Tibial nerve (tissue), 4 donors: Measurements from ENCODE around the gene IRS2. TPM values are rescaled to one million over a fixed set of nuclear protein-coding genes. Genes with fewer than 3 reads are reported as not detected.
A peak's percentile ranks its signal among the peaks of the same experiment; 100 is the strongest.
"Not testable (repeated sequence)": the region's sequence is repeated elsewhere in the genome, so short reads cannot be mapped to it uniquely, and the experiment has no call there.

Source experiments
- DNase-seq, 2 donors: peaks; one replicate each; pipeline ENCODE4 v3.0.0-alpha.2; 2019; ENCODE audit warnings: low spot score in 2 of 2
- H3K27ac ChIP-seq, 4 donors: fragments of 200-600 bp; sonication (generic) in 3 of 4; one replicate each; pipeline ENCODE4 v1.5.1; 2017 to 2019; ENCODE audit warnings: mild to moderate bottlenecking in 1 of 4
- H3K27me3 ChIP-seq, 2 donors: fragments of 200-600 bp; sonication (generic) in 1 of 2; one replicate each; pipeline versions ENCODE4 v1.5.1 to v1.6.0; 2017 to 2019
- H3K36me3 ChIP-seq, 3 donors: fragments of 200-600 bp; sonication (generic); one replicate each; pipeline ENCODE4 v1.5.1; 2018 to 2019
- H3K4me1 ChIP-seq, 4 donors: fragments of 200-600 bp; sonication (generic) in 3 of 4; one replicate each; pipeline ENCODE4 v1.5.1; 2017 to 2019
- H3K4me3 ChIP-seq, 4 donors: fragments of 200-600 bp; sonication (generic) in 3 of 4; one replicate each; pipeline ENCODE4 v1.5.1; 2017 to 2019; ENCODE audit warnings: mild to moderate bottlenecking in 1 of 4, moderate library complexity in 1 of 4
- H3K9me3 ChIP-seq, 4 donors: fragments of 200-600 bp; sonication (generic) in 3 of 4; one replicate each; pipeline ENCODE4 v1.5.1; 2017 to 2019
- CTCF ChIP-seq, 5 experiments: fragments of 200-600 bp in 3 of 5; fragments of 450-650 bp in 2 of 5; sonication (generic) in 3 of 5; IDR thresholded peaks; one replicate each; pipeline ENCODE4 v1.5.1; 2016 to 2019; ENCODE audit warnings: antibody characterized with exemption in 5 of 5, mild to moderate bottlenecking in 3 of 5, moderate library complexity in 2 of 5
- EP300 ChIP-seq, 2 donors: sonication (generic); formaldehyde crosslinking; IDR thresholded peaks; one replicate each; pipeline ENCODE4 v1.6.1; 2017; ENCODE audit warnings: antibody characterized with exemption in 2 of 2, mild to moderate bottlenecking in 1 of 2
- POLR2A ChIP-seq, 2 donors: fragments of 450-650 bp; IDR thresholded peaks; one replicate each; pipeline ENCODE4 v1.6.1; 2017; ENCODE audit warnings: antibody characterized with exemption in 2 of 2, mild to moderate bottlenecking in 2 of 2, moderate library complexity in 2 of 2
- WGBS, 2 donors: methylation state at CpG; one replicate each; pipeline ENCODE4 v1.1.5; 2018; 5-methylcytosine and 5-hydroxymethylcytosine counted together
- total RNA-seq, 4 donors: library from RNA; depleted of rRNA; stranded (reverse); fragments of >200 nt; gene quantifications; one replicate each; pipeline ENCODE4 v1.1.0, GENCODE V29; 2016

Gene IRS2
- total RNA-seq = 10 to 100 TPM; 38.3 to 60.9 (median 42.4) TPM

GRCh38 chr13:109786457-109787134 is at the start of gene IRS2:
IRS2 (minus strand) TSS chr13:109786583; CDS start chr13:109786053, 530 bp downstream.
- H3K4me1 ChIP-seq = peaks cover 0 to 51% (median 22%) of the 10 kb centered on the region in 4 donors
- peak within 1 kb of the TSS; percentile 91 to 95 (median 93) for H3K27ac ChIP-seq
- H3K9me3 ChIP-seq = no peaks in the 10 kb centered on the region
- WGBS, 2 donors = 1% methylated on average over 14 of the region's 98 CpGs; no CpG with 5 or more reads in 1 of the 2 donors
- TF ChIP-seq CTCF (IDR thresholded peaks at IDR 0.05) = peak in 2 of 5 experiments; percentile 32 to 36
- peak; percentile 99 to 100 for TF ChIP-seq POLR2A (IDR thresholded peaks at IDR 0.05)
- peak in 1 of 2 donors; percentile 100 for TF ChIP-seq EP300 (IDR thresholded peaks at IDR 0.05)
- H3K27me3 ChIP-seq = no peaks in the 10 kb centered on the region
- peak within 1 kb of the TSS; percentile 68 to 85 (median 80) for H3K4me3 ChIP-seq
- peaks cover 6 to 29% (median 19%) of the 10 kb centered on the region in 3 donors for H3K36me3 ChIP-seq
- peak; percentile 92 to 94 for DNase-seq

- no peaks in the 10 kb centered on the region for H3K9me3 ChIP-seq
- 51% methylated on average over 16 of the region's 16 CpGs for WGBS, 2 donors
- no peaks in the 10 kb centered on the region for H3K36me3 ChIP-seq
- H3K27ac ChIP-seq = no peak overlapping the region
- no peak for DNase-seq
- H3K4me1 ChIP-seq = no peaks in the 10 kb centered on the region
- no peak overlapping the region for H3K4me3 ChIP-seq
- H3K27me3 ChIP-seq = no peaks in the 10 kb centered on the region
- TF ChIP-seq POLR2A (IDR thresholded peaks at IDR 0.05) (no peak), CTCF (IDR thresholded peaks at IDR 0.05) (no peak), EP300 (IDR thresholded peaks at IDR 0.05) (no peak)
Observed at GRCh38 chr13:109834973-109835720, 48.8 kb upstream of the IRS2 start.

GRCh38 chr13:109833940-109834339 is 47.6 kb upstream of the IRS2 start:
- Histone ChIP-seq H3K9me3 (no peaks in the 10 kb centered on the region), H3K27ac (no peak overlapping the region), H3K4me1 (no peaks in the 10 kb centered on the region), H3K36me3 (no peaks in the 10 kb centered on the region), H3K27me3 (no peaks in the 10 kb centered on the region), H3K4me3 (no peak overlapping the region)
- DNase-seq = no peak
- whole genome bisulfite sequencing, 2 donors = 90 to 93% methylated on average over 5 of the region's 5 CpGs
- TF ChIP-seq POLR2A (IDR thresholded peaks at IDR 0.05) (no peak), CTCF (IDR thresholded peaks at IDR 0.05) (no peak), EP300 (IDR thresholded peaks at IDR 0.05) (no peak)

GRCh38 chr13:109833071-109833470 is 46.7 kb upstream of the IRS2 start:
- no peak overlapping the region for H3K27ac ChIP-seq
- no peaks in the 10 kb centered on the region for H3K27me3 ChIP-seq
- no peak for DNase-seq
- no peak for TF ChIP-seq CTCF (IDR thresholded peaks at IDR 0.05)
- no peak for TF ChIP-seq EP300 (IDR thresholded peaks at IDR 0.05)
- no peak for TF ChIP-seq POLR2A (IDR thresholded peaks at IDR 0.05)
- no peaks in the 10 kb centered on the region for H3K36me3 ChIP-seq
- H3K4me3 ChIP-seq = no peak overlapping the region
- H3K4me1 ChIP-seq = no peaks in the 10 kb centered on the region
- WGBS, 2 donors = 92% methylated on average over 5 of the region's 5 CpGs
- no peaks in the 10 kb centered on the region for H3K9me3 ChIP-seq

GRCh38 chr13:109828591-109829316 is 42.4 kb upstream of the IRS2 start:
- not testable (repeated sequence) for H3K27me3 ChIP-seq, DNase-seq, H3K4me3 ChIP-seq, H3K4me1 ChIP-seq, H3K36me3 ChIP-seq, H3K9me3 ChIP-seq, H3K27ac ChIP-seq
- 90 to 99% methylated on average over 7 to 11 of the region's 11 CpGs for WGBS, 2 donors

- not testable (repeated sequence) for H3K9me3 ChIP-seq, H3K27ac ChIP-seq, H3K27me3 ChIP-seq, H3K36me3 ChIP-seq, DNase-seq, H3K4me1 ChIP-seq, H3K4me3 ChIP-seq
- WGBS, 2 donors = 91 to 95% methylated on average over 6 of the region's 6 CpGs
Observed at GRCh38 chr13:109823201-109823600, 36.8 kb upstream of the IRS2 start.
